OCI-LY1 (cell line): ENCODE results near the gene TIMP2.

Experiments used
- H2AFZ ChIP-seq: fragments of 200-600 bp; sonication (generic), shearing (Covaris generic); 2 replicates; pipeline ENCODE4 v1.6.0; 2014; ENCODE audit warnings: antibody characterized with exemption, mild to moderate bottlenecking, low read length
- H3F3A ChIP-seq: fragments of 200-600 bp; sonication (generic), shearing (Covaris generic); 2 replicates; pipeline ENCODE4 v1.6.0; 2014; ENCODE audit warnings: mild to moderate bottlenecking, antibody characterized with exemption, low read length, moderate library complexity; ENCODE audit not compliant: insufficient read depth
- H3K27ac ChIP-seq: fragments of 200-600 bp; sonication (generic); 2 replicates; pipeline ENCODE4 v1.5.1; 2014; ENCODE audit warnings: low read length, mixed run types, mild to moderate bottlenecking, low read depth; ENCODE audit not compliant: poor library complexity, severe bottlenecking
- H3K27me3 ChIP-seq: fragments of 200-600 bp; sonication (generic); 2 replicates; pipeline ENCODE4 v1.6.0; 2014; ENCODE audit warnings: antibody characterized with exemption, mild to moderate bottlenecking, low read length, moderate library complexity; ENCODE audit not compliant: insufficient read depth
- H3K36me3 ChIP-seq: fragments of 200-600 bp; sonication (generic); 2 replicates; pipeline ENCODE4 v1.6.1; 2014; ENCODE audit warnings: mild to moderate bottlenecking, antibody characterized with exemption, low read length, moderate library complexity, mixed read lengths; ENCODE audit not compliant: insufficient read depth
- H3K4me1 ChIP-seq: fragments of 200-600 bp; sonication (generic); 2 replicates; pipeline ENCODE4 v1.5.1; 2014; ENCODE audit warnings: mild to moderate bottlenecking, low read length, moderate library complexity; ENCODE audit not compliant: insufficient read depth, severe bottlenecking
- H3K4me2 ChIP-seq: fragments of 200-600 bp; sonication (generic), shearing (Covaris generic); 2 replicates; pipeline ENCODE4 v1.6.1; 2014; ENCODE audit warnings: low read length
- H3K4me3 ChIP-seq: fragments of 200-600 bp; sonication (generic); 2 replicates; pipeline ENCODE4 v1.5.1; 2014; ENCODE audit warnings: low read length, low read depth, mild to moderate bottlenecking, mixed read lengths; ENCODE audit not compliant: poor library complexity, severe bottlenecking
- H3K79me2 ChIP-seq: fragments of 200-600 bp; shearing (Covaris generic); 2 replicates; pipeline ENCODE4 v1.6.1; 2016; ENCODE audit warnings: mixed run types, low read length, mixed read lengths; ENCODE audit not compliant: insufficient read depth
- H3K9ac ChIP-seq: fragments of 200-600 bp; sonication (generic), shearing (Covaris generic); 2 replicates; pipeline ENCODE4 v1.6.1; 2014; ENCODE audit warnings: mild to moderate bottlenecking, low read length, mixed read lengths
- H3K9me2 ChIP-seq: fragments of 200-600 bp; sonication (generic), shearing (Covaris generic); 2 replicates; pipeline ENCODE4 v1.6.1; 2014; ENCODE audit warnings: low read depth, mild to moderate bottlenecking, low read length, mixed read lengths
- H3K9me3 ChIP-seq: fragments of 200-600 bp; shearing (Covaris generic); 2 replicates; pipeline ENCODE4 v1.6.1; 2014; ENCODE audit warnings: low read length, mixed read lengths
- H4K20me1 ChIP-seq: fragments of 200-600 bp; sonication (generic), shearing (Covaris generic); 2 replicates; pipeline ENCODE4 v1.6.0; 2016; ENCODE audit warnings: mild to moderate bottlenecking, low read length; ENCODE audit not compliant: insufficient read depth
- CTCF ChIP-seq: fragments of 200-600 bp; sonication (generic), shearing (Covaris generic); IDR thresholded peaks from 2 replicates; pipeline ENCODE4 v1.5.1; 2017; ENCODE audit warnings: mild to moderate bottlenecking, antibody characterized with exemption, low read length, moderate library complexity, mixed read lengths
- EZH2 ChIP-seq: fragments of 200-600 bp; sonication (generic), shearing (Covaris generic); IDR thresholded peaks from 2 replicates; pipeline ENCODE4 v1.8.0; 2017; ENCODE audit warnings: borderline replicate concordance, mixed run types, mild to moderate bottlenecking, antibody characterized with exemption, low read length, moderate library complexity, mixed read lengths

The TIMP2 gene

GRCh38 chr17:78962345-78962983, 37.3 kb upstream of the TIMP2 start:
- no peaks in the 10 kb centered on the region for H3K36me3 ChIP-seq
- no peaks in the 10 kb centered on the region for H3K9me2 ChIP-seq
- no peaks in the 10 kb centered on the region for H3K4me1 ChIP-seq
- no peak overlapping the region for H3K9ac ChIP-seq
- no peak overlapping the region for H2AFZ ChIP-seq
- H3K4me3 ChIP-seq: no peak overlapping the region
- no peaks in the 10 kb centered on the region; the same call in 1 of the 2 replicates for H3K27me3 ChIP-seq
- no peaks in the 10 kb centered on the region for H3K9me3 ChIP-seq
- no peaks in the 10 kb centered on the region for H3F3A ChIP-seq
- H3K27ac ChIP-seq: no peak overlapping the region
- TF ChIP-seq CTCF (no peak), EZH2 (no peak)
- no peaks in the 10 kb centered on the region for H3K79me2 ChIP-seq
- no peaks in the 10 kb centered on the region for H4K20me1 ChIP-seq
- no peak overlapping the region for H3K4me2 ChIP-seq

DNA sequence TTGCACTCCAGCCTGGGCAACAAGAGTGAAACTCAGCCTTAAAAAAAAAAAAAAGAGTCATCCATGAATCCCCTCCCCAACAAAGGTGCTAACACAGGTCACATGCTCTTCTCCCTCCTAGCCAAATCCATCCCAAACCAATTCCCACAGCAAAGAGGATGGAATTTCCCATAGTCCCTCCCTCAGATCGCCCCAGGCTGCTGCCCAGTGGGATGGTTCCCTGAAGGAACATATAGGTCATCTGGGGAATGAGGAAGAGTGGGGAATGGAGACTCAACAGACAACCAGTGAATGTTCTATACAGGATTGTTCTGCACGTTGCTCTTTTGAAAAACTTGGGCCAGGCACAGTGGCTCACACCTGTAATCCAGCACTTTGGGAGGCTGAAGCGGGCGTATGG, 36.4 kb upstream of the TIMP2 start:
- no peaks in the 10 kb centered on the region for H3K79me2 ChIP-seq
- no peaks in the 10 kb centered on the region for H3K4me1 ChIP-seq
- H3K4me2 ChIP-seq: no peak overlapping the region
- no peaks in the 10 kb centered on the region for H3K9me2 ChIP-seq
- H3K4me3 ChIP-seq: no peak overlapping the region
- no peaks in the 10 kb centered on the region; the same call in 1 of the 2 replicates for H3K27me3 ChIP-seq
- no peaks in the 10 kb centered on the region for H3K9me3 ChIP-seq
- no peaks in the 10 kb centered on the region for H3K36me3 ChIP-seq
- H3F3A ChIP-seq: no peaks in the 10 kb centered on the region
- H3K27ac ChIP-seq: no peak overlapping the region
- H4K20me1 ChIP-seq: no peaks in the 10 kb centered on the region
- TF ChIP-seq EZH2: no peak
- TF ChIP-seq CTCF: no peak
- H3K9ac ChIP-seq: no peak overlapping the region
- no peak overlapping the region for H2AFZ ChIP-seq

DNA sequence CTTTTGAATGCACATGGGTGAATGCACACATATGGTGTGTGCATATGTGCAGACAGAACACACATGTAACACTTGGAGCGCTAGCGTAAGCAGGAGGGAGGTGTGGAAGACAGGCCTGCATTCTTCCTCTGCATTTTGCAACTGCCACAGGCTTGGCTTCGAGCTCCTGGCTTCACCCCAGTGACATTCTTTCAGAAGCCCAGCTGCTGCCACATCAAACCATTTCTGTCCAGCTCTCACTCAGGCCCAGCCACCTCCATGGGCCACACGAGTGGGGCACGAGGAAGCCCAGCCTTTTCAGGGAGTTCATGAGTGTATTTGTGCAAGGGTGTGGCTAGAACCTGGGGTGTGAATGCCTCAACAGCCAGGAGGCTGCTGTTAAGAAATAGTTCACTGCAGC, 35.7 kb upstream of the TIMP2 start:
- Histone ChIP-seq H3K9me2 (no peaks in the 10 kb centered on the region), H4K20me1 (no peaks in the 10 kb centered on the region), H3K27me3 (no peaks in the 10 kb centered on the region; the same call in 1 of the 2 replicates), H3K4me2 (no peak overlapping the region), H2AFZ (no peak overlapping the region), H3F3A (no peaks in the 10 kb centered on the region), H3K4me1 (no peaks in the 10 kb centered on the region), H3K9me3 (no peaks in the 10 kb centered on the region), H3K4me3 (no peak overlapping the region), H3K79me2 (no peaks in the 10 kb centered on the region), H3K36me3 (no peaks in the 10 kb centered on the region), H3K9ac (no peak overlapping the region), H3K27ac (no peak overlapping the region)
- TF ChIP-seq EZH2: no peak
- TF ChIP-seq CTCF: no peak
